ENCODE measurements around the gene ARHGAP26.

GRCh38 chr5:143019157-143019556, 249.0 kb downstream of the ARHGAP26 start:
- no peak for TF ChIP-seq CTCF (conservative IDR thresholded peaks at IDR 0.05; ENCODE audit: low read depth in 2 of 2)
- TF ChIP-seq REST (IDR thresholded peaks at IDR 0.05; ENCODE audit: unreplicated experiment): no peak
- no peak for TF ChIP-seq EZH2 (IDR thresholded peaks at IDR 0.05; ENCODE audit: low read depth, unreplicated experiment)
- TF ChIP-seq ZNF331 (CRISPR knock-in tag; IDR thresholded peaks at IDR 0.05; ENCODE audit: low read depth): no peak
- no peak for TF ChIP-seq POLR2AphosphoS5 (IDR thresholded peaks at IDR 0.05; ENCODE audit: low read depth)
- TF ChIP-seq ETS1 (IDR thresholded peaks at IDR 0.05): no peak
- no peak for TF ChIP-seq CREB1 (CRISPR knock-in tag; IDR thresholded peaks at IDR 0.05; ENCODE audit: low read depth)
- TF ChIP-seq JUNB (IDR thresholded peaks at IDR 0.05; ENCODE audit: unreplicated experiment): no peak
- TF ChIP-seq NANOG (IDR thresholded peaks at IDR 0.05; ENCODE audit: borderline replicate concordance): no peak
- TF ChIP-seq EZH2phosphoT487 (IDR thresholded peaks at IDR 0.05; ENCODE audit: unreplicated experiment): no peak
- TF ChIP-seq ZNF114 (CRISPR knock-in tag; IDR thresholded peaks at IDR 0.05): no peak
- no peak for TF ChIP-seq STAT1 (IDR thresholded peaks at IDR 0.05; ENCODE audit: unreplicated experiment)
- no peak for TF ChIP-seq ZNF462 (CRISPR knock-in tag; IDR thresholded peaks at IDR 0.05)

Data from GM23338 (cell line).